ENCODE measurements around the gene SMIM28.

DNA sequence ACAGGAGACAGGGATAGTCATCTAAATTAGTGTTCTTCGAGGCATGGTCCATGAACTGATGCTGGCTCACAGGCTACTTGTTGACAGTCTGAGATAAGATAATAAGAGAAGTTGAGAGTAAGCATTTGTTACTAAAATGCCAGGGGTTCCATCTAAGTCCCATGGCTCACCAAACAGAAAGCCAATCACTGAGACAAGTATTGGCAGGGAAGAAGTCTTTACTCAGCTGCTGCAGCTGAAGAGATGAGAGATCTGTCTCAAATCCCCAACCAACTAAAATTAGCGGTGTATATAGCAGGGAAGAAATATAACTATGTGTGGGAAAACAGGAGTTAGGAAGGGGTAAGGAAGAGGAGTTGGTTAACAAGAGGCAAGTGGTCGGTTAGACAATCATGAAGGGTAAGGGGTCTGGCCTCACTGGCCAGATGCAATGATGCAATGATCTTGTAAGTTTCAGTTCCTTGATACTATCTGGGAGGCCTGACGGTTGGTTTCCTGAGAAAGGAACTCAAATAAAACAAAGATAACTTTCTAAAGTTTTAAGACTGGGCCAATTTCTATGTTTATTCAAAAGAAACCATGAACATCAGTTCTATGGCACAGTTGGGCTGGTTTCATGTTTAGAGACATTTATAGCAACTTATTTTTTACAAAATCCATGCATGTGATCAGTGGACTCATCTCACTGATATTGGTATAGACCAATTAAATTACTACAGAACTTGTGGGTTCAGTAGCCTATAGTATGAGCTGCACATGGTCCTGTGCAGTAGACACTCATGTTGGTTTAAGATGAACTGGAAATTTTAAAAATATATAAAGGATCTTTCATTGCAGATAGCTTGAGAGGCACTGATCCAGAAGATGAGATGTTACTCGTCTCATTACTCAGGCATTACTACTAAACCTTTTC, 16.4 kb downstream of the SMIM28 start:
- TF ChIP-seq CTCF (conservative IDR thresholded peaks at IDR 0.05; ENCODE audit: low read length) (no peak), EZH2phosphoT487 (IDR thresholded peaks at IDR 0.05; ENCODE audit: borderline replicate concordance) (no peak)

Measured in Loucy (cell line).